HEK293 (cell line): ENCODE data around the gene ZNF25.

Experiments
- GLI4 ChIP-seq: fragments of 450-650 bp; formaldehyde crosslinking; IDR thresholded peaks from 2 replicates; pipeline ENCODE4 v1.5.1; 2016; ENCODE audit warnings: missing biosample characterization, missing genetic modification characterization
- INSM2 ChIP-seq: fragments of 450-650 bp; formaldehyde crosslinking; IDR thresholded peaks from 2 replicates; pipeline ENCODE4 v1.5.1; 2016; ENCODE audit warnings: missing biosample characterization, missing genetic modification characterization
- PRDM2 ChIP-seq: fragments of 450-650 bp; formaldehyde crosslinking; IDR thresholded peaks from 2 replicates; pipeline ENCODE4 v1.5.1; 2016; ENCODE audit warnings: missing biosample characterization, missing genetic modification characterization, borderline replicate concordance
- SALL2 ChIP-seq: fragments of 450-650 bp; formaldehyde crosslinking; IDR thresholded peaks from 2 replicates; pipeline ENCODE4 v1.5.0; 2017; ENCODE audit warnings: missing biosample characterization, mild to moderate bottlenecking, missing genetic modification characterization, borderline replicate concordance
- YY1 ChIP-seq: fragments of 450-650 bp; formaldehyde crosslinking; IDR thresholded peaks from 2 replicates; pipeline ENCODE4 v1.5.1; 2018; ENCODE audit warnings: missing biosample characterization, missing genetic modification characterization
- ZNF157 ChIP-seq: fragments of 450-650 bp; formaldehyde crosslinking; IDR thresholded peaks from 2 replicates; pipeline ENCODE4 v1.5.1; 2016; ENCODE audit warnings: missing biosample characterization, missing genetic modification characterization
- ZNF16 ChIP-seq: fragments of 450-650 bp; formaldehyde crosslinking; IDR thresholded peaks from 2 replicates; pipeline ENCODE4 v1.5.1; 2016; ENCODE audit warnings: low read depth, missing biosample characterization, missing genetic modification characterization
- ZNF214 ChIP-seq: fragments of 450-650 bp; formaldehyde crosslinking; IDR thresholded peaks from 2 replicates; pipeline ENCODE4 v1.5.1; 2017; ENCODE audit warnings: missing biosample characterization, mild to moderate bottlenecking, missing genetic modification characterization, borderline replicate concordance
- ZNF239 ChIP-seq: fragments of 450-650 bp; formaldehyde crosslinking; IDR thresholded peaks from 2 replicates; pipeline ENCODE4 v1.5.1; 2016; ENCODE audit warnings: missing biosample characterization, missing genetic modification characterization
- ZNF26 ChIP-seq: fragments of 450-650 bp; formaldehyde crosslinking; IDR thresholded peaks from 2 replicates; pipeline ENCODE4 v1.5.1; 2016; ENCODE audit warnings: missing biosample characterization, missing genetic modification characterization
- ZNF302 ChIP-seq: fragments of 450-650 bp; formaldehyde crosslinking; IDR thresholded peaks from 2 replicates; pipeline ENCODE4 v1.5.1; 2016; ENCODE audit warnings: missing biosample characterization, missing genetic modification characterization, low read depth
- ZNF354C ChIP-seq: fragments of 450-650 bp; formaldehyde crosslinking; IDR thresholded peaks from 2 replicates; pipeline ENCODE4 v1.5.1; 2016; ENCODE audit warnings: missing biosample characterization, missing genetic modification characterization, low read depth, borderline replicate concordance
- ZNF391 ChIP-seq: fragments of 450-650 bp; formaldehyde crosslinking; IDR thresholded peaks from 2 replicates; pipeline ENCODE4 v1.5.1; 2016; ENCODE audit warnings: low read depth, missing biosample characterization, missing genetic modification characterization, borderline replicate concordance
- ZNF548 ChIP-seq: fragments of 450-650 bp; formaldehyde crosslinking; IDR thresholded peaks from 2 replicates; pipeline ENCODE4 v1.5.1; 2016; ENCODE audit warnings: missing biosample characterization, missing genetic modification characterization
- ZNF560 ChIP-seq: fragments of 450-650 bp; formaldehyde crosslinking; IDR thresholded peaks from 2 replicates; pipeline ENCODE4 v1.5.1; 2017; ENCODE audit warnings: missing biosample characterization, missing genetic modification characterization, borderline replicate concordance
- ZNF600 ChIP-seq: fragments of 450-650 bp; formaldehyde crosslinking; IDR thresholded peaks from 2 replicates; pipeline ENCODE4 v1.5.1; 2016; ENCODE audit warnings: missing biosample characterization, missing genetic modification characterization
- ZNF747 ChIP-seq: fragments of 450-650 bp; formaldehyde crosslinking; IDR thresholded peaks from 2 replicates; pipeline ENCODE4 v1.5.1; 2016; ENCODE audit warnings: missing biosample characterization, missing genetic modification characterization
- ZNF768 ChIP-seq: fragments of 450-650 bp; formaldehyde crosslinking; IDR thresholded peaks from 2 replicates; pipeline ENCODE4 v1.5.1; 2018; ENCODE audit warnings: missing biosample characterization, mild to moderate bottlenecking, missing genetic modification characterization
- ZNF777 ChIP-seq: fragments of 450-650 bp; formaldehyde crosslinking; IDR thresholded peaks from 2 replicates; pipeline ENCODE4 v1.5.1; 2017; ENCODE audit warnings: missing biosample characterization, missing genetic modification characterization, borderline replicate concordance
- ZXDB ChIP-seq: fragments of 450-650 bp; formaldehyde crosslinking; IDR thresholded peaks from 2 replicates; pipeline ENCODE4 v1.5.1; 2016; ENCODE audit warnings: missing biosample characterization, missing genetic modification characterization
- TF ChIP-seq, protein P1 (sequence below): fragments of 450-650 bp; formaldehyde crosslinking; IDR thresholded peaks from 2 replicates; pipeline ENCODE4 v1.5.1; 2017; ENCODE audit warnings: missing biosample characterization, missing genetic modification characterization
- TF ChIP-seq, protein P2 (sequence below): fragments of 450-650 bp; formaldehyde crosslinking; IDR thresholded peaks from 2 replicates; pipeline ENCODE4 v1.5.1; 2016; ENCODE audit warnings: missing biosample characterization, missing genetic modification characterization
- TF ChIP-seq, protein P3 (sequence below): IDR thresholded peaks from 2 replicates; pipeline ENCODE4 v1.6.1; 2011; ENCODE audit warnings: mild to moderate bottlenecking, low read depth, low read length, borderline replicate concordance

Gene ZNF25

GRCh38 chr10:37976091-37976879 lies at the start of gene ZNF25 (continued):
- TF ChIP-seq, protein P1, sequence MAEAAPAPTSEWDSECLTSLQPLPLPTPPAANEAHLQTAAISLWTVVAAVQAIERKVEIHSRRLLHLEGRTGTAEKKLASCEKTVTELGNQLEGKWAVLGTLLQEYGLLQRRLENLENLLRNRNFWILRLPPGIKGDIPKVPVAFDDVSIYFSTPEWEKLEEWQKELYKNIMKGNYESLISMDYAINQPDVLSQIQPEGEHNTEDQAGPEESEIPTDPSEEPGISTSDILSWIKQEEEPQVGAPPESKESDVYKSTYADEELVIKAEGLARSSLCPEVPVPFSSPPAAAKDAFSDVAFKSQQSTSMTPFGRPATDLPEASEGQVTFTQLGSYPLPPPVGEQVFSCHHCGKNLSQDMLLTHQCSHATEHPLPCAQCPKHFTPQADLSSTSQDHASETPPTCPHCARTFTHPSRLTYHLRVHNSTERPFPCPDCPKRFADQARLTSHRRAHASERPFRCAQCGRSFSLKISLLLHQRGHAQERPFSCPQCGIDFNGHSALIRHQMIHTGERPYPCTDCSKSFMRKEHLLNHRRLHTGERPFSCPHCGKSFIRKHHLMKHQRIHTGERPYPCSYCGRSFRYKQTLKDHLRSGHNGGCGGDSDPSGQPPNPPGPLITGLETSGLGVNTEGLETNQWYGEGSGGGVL = no peak
- no peak for TF ChIP-seq ZNF768 (tag by site-specific recombination)
- no peak for TF ChIP-seq ZNF214
- TF ChIP-seq ZXDB (tag by site-specific recombination) = peak; percentile 76; the same call in 1 of the 2 replicates
- TF ChIP-seq ZNF391 = no peak
- TF ChIP-seq SALL2 (tag by site-specific recombination) = no peak
- peak; percentile 84 for TF ChIP-seq ZNF600
- TF ChIP-seq ZNF747 (tag by site-specific recombination) = no peak
- TF ChIP-seq, protein P2, sequence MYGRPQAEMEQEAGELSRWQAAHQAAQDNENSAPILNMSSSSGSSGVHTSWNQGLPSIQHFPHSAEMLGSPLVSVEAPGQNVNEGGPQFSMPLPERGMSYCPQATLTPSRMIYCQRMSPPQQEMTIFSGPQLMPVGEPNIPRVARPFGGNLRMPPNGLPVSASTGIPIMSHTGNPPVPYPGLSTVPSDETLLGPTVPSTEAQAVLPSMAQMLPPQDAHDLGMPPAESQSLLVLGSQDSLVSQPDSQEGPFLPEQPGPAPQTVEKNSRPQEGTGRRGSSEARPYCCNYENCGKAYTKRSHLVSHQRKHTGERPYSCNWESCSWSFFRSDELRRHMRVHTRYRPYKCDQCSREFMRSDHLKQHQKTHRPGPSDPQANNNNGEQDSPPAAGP (tag by site-specific recombination) = no peak; the same call in 1 of the 2 replicates
- no peak for TF ChIP-seq GLI4
- no peak for TF ChIP-seq ZNF777
- no peak for TF ChIP-seq ZNF16 (tag by site-specific recombination)
- TF ChIP-seq, protein P3, sequence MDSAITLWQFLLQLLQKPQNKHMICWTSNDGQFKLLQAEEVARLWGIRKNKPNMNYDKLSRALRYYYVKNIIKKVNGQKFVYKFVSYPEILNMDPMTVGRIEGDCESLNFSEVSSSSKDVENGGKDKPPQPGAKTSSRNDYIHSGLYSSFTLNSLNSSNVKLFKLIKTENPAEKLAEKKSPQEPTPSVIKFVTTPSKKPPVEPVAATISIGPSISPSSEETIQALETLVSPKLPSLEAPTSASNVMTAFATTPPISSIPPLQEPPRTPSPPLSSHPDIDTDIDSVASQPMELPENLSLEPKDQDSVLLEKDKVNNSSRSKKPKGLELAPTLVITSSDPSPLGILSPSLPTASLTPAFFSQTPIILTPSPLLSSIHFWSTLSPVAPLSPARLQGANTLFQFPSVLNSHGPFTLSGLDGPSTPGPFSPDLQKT = no peak
- TF ChIP-seq ZNF26 (tag by site-specific recombination) = no peak
- peak; percentile 93 for TF ChIP-seq YY1 (tag by site-specific recombination)
- no peak for TF ChIP-seq PRDM2 (tag by site-specific recombination)
- TF ChIP-seq ZNF548 (tag by site-specific recombination) = no peak
- no peak for TF ChIP-seq INSM2 (tag by site-specific recombination)
- TF ChIP-seq ZNF354C = no peak
- TF ChIP-seq ZNF302 (tag by site-specific recombination) = no peak
- TF ChIP-seq ZNF239 (tag by site-specific recombination) = no peak
- TF ChIP-seq ZNF560 (tag by site-specific recombination) = no peak
- no peak for TF ChIP-seq ZNF157
